Dedifferentiated amniotic fluid mesenchymal stem cell (primary cell): Measurements from ENCODE around the gene MESD.
A peak's percentile ranks its signal among the peaks of the same experiment; 100 is the strongest.

ENCODE experiments used
- DNase-seq: peaks from one replicate; pipeline ENCODE4 v3.0.0-alpha.2; 2016; ENCODE audit errors: extremely low spot score

MESD gene

GRCh38 chr15:81015621-81016488 lies 26.2 kb upstream of the MESD start:
- no peak for DNase-seq

- no peak for DNase-seq
These were observed 25.0 kb upstream of the MESD start for GRCh38 chr15:81014446-81015093.

- no peak for DNase-seq
These were observed 23.8 kb upstream of the MESD start for GRCh38 chr15:81013396-81013929.

DNA sequence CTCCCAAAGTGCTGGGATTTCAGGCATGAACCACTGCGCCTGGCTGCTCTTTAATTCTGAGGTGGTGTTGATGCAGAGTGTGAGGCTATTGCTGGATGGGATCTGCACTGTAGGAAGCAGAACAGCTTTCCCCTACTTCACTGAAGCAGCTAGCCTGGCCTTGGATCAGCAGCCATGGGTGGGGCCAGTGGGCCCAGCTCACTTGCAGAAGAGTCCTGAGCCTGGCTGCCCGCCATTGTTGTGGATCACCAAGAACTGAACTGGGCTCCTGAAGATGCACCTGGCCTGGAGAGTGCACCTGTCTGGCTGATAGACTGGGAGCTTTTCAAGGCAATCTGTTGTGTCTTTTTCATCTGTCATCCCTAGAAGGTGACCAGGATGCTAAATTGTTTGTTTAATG lies 23.0 kb upstream of the MESD start:
- no peak for DNase-seq

GRCh38 chr15:81011593-81011992 lies 22.0 kb upstream of the MESD start:
- DNase-seq, result no peak

GRCh38 chr15:81010086-81010485 lies 20.5 kb upstream of the MESD start:
- no peak for DNase-seq

- no peak for DNase-seq
These were observed 18.7 kb upstream of the MESD start for GRCh38 chr15:81008312-81008711.

DNA sequence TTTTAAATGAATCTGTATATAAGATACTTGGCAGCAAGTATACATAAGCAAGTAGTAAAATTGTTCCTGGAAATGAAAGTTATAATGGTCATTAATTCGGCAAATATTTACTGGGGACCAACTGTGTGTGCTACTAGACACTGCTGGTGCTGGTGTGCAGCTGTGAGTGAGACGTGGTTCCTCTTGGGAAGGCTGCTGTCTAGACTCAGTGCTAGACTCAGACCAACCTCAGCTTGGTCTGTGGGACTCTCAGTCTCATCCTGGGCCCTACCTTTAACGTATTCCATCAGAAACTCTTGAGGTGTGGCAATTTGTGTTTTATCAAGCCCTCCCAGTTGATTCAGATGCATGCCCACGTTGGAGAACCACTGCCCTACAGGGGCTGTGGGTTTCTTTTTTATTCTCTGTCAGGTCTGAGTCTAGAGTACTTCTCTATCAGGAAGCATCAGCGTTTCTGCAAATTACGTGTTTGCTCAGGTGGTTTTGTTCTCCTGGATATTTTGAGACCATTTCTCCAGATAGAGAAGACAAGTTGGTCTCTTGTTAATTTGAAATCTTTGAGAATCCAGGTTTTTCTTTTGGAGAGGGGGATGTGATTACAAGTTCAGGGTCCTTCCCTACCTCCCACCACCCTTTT lies 17.9 kb upstream of the MESD start:
- DNase-seq, result no peak

DNA sequence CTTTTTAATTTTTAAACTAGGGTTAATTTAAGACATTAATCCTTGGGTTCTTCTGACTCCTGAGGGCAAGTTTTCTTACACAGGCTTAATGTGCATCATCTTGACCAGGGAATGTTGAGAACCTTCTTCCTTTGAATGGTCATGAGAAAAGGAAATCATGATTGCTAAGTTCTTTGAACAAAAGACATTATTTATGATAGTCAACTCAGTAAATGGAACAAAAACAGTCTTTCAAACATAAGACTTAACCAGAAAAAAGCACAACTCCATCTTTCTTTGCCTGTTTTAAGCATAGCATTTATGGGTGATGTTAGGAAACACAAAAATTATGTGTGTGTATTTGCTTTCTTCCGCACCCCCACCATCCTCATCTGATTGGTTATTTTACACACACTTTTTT lies 16.5 kb upstream of the MESD start:
- no peak for DNase-seq

GRCh38 chr15:81003097-81003350 lies 13.4 kb upstream of the MESD start:
- no peak for DNase-seq

DNA sequence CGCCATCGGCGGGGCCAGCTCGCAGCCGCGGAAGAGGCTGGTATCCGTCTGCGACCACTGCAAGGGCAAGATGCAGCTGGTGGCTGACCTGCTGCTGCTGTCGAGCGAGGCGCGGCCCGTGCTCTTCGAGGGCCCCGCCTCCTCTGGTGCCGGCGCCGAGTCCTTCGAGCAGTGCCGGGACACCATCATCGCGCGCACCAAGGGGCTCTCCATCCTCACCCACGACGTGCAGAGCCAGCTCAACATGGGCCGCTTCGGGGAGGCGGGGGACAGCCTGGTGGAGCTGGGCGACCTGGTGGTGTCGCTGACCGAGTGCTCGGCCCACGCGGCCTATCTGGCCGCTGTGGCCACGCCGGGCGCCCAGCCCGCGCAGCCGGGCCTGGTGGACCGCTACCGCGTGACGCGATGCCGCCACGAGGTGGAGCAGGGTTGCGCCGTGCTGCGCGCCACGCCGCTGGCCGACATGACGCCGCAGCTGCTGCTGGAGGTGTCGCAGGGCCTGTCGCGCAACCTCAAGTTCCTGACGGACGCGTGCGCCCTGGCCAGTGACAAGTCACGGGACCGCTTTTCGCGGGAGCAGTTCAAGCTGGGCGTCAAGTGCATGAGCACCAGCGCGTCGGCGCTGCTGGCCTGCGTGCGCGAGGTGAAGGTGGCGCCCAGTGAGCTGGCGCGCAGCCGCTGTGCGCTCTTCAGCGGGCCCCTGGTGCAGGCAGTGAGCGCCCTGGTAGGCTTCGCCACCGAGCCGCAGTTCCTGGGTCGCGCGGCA lies 12.9 kb upstream of the MESD start:
- DNase-seq, result no peak

- no peak for DNase-seq
These were observed 12.4 kb upstream of the MESD start for GRCh38 chr15:81002009-81002330.

GRCh38 chr15:81001152-81002008 lies 11.8 kb upstream of the MESD start:
- DNase-seq, result peak; percentile 31

DNA sequence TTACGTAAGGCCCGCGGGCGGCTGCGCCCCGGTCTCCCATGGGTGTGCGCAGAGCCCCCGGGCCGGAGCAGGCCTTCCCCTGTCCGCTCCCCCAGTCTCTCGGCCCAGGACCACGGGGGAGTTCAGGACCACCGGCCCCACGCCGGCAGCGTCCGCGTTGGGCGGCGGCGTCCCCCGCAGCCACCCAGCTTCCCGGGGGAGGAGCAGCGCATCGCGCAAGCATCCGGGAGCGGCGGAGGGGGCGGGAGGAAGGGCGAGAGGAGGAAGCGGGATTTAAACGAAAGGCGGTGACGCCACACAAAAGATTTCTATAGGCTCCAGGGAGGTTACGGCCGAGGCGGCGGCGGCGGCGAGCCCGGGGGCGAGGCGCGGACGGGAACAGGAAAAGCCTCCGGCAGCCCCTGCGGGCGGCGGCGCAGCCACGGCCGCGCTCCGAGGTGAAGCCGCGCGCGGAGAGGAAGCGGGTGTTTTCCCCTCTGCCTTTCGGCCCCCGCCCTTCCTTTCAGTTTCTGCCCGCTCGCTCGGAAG lies 11.1 kb upstream of the MESD start, which contains the start of gene TLNRD1:
TSS of gene TLNRD1 (plus strand) at position 300 of the 528 bp plus-strand sequence. CDS start 1,349 bp downstream, outside the sequence.
- DNase-seq, result peak; percentile 82

DNA sequence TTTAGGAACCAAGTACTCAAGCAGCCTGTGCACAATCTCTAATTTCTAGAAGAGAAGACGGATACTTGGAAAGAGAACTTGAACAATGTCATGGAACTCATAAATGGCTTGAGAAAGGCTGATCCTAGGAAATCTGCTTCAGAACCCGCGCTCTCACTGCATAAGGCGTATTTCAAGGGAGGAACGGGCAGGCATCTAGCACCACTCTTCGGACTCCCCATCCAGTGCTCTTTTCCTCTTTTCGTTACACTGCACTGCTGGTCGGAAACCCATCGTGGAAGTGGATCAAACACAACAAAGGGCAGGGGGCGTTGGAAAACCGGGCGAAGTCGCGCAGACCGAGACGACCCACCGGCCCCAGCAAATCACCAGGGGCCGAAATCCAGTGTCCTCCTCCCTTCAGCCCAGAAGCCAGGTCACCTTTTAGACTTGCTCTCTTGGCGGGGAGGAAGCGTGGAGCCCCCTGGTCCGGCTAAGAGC lies 10.6 kb upstream of the MESD start:
- DNase-seq, result no peak

DNA sequence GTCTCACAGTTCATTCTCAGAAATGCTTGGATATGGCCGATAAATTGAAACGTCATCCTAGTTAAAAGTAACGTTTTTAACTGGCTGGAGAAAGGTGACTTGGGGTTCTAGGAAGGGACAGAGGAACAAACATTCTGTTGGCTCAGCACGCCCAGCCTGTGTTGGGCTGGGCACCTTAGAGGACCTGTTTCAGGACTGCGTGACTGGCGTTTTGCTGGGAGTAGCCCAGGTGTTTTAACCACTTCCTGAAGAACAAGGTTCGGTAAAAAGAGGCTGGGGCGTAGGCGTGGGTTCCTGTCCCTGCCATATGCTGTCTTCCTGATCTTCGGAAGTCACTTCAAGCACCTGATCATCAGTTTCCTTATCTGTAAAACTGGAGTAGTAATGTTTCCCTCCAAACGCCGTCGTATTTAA lies 10.0 kb upstream of the MESD start:
- DNase-seq, result no peak

DNA sequence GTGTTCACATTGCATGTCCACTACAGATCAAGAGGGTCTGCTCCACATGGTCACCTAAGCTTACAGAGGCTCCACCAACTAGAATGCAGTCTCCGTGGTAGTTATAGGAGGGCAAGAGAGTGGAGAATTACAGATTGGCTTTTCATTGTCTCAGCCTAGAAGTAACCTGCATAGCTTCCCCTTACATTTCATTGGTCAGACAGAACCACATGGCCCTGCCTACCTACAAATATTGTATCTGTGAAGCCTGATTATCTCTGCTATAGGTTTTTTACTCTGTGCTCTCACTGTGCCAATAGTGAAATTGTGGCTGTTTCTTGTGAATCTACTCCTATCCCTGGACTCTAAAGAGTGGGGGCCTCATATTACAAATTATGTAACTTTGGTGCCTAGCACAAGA lies 8.6 kb upstream of the MESD start:
- no peak for DNase-seq

GRCh38 chr15:80997692-80998091 lies 8.1 kb upstream of the MESD start:
- DNase-seq, result no peak

GRCh38 chr15:80996247-80996646 lies 6.6 kb upstream of the MESD start:
- DNase-seq, result no peak

GRCh38 chr15:80992441-80992840 lies 2.8 kb upstream of the MESD start:
- DNase-seq, result no peak

GRCh38 chr15:80992006-80992405 lies 2.4 kb upstream of the MESD start:
- no peak for DNase-seq
